Body of pancreas (tissue), 4 donors: ENCODE data around the gene ADAM15. TPM values are rescaled to one million over a fixed set of nuclear protein-coding genes. Genes with fewer than 3 reads are reported as not detected.

Experiments used
- ATAC-seq: fragments of 150-250 bp; one replicate; pipeline ENCODE4 v1.9.1; 2016
- DNase-seq, 4 donors: peaks; one replicate each; pipeline ENCODE4 v3.0.0-alpha.2; 2019
- H3K27ac ChIP-seq, 4 donors: fragments of 200-600 bp; sonication (generic); 1 replicate in 3 of 4; 2 replicates in 1 of 4; pipeline versions ENCODE4 v1.5.1 to v1.6.1; 2016 to 2019; ENCODE audit warnings: mild to moderate bottlenecking in 1 of 4, mixed read lengths in 1 of 4, moderate library complexity in 1 of 4
- H3K27me3 ChIP-seq, 2 donors: fragments of 200-600 bp; sonication (generic); one replicate each; pipeline ENCODE4 v1.6.0; 2016; ENCODE audit warnings: mild to moderate bottlenecking in 1 of 2
- H3K36me3 ChIP-seq, 2 donors: fragments of 200-600 bp; sonication (generic); replicated peaks in 1 of 2; 2 replicates each; pipeline ENCODE4 v1.5.1; 2016; ENCODE audit warnings: low read depth in 2 of 2; ENCODE audit not compliant: insufficient read depth in 1 of 2
- H3K4me1 ChIP-seq: fragments of 200-600 bp; sonication (generic); one replicate; pipeline ENCODE4 v1.6.0; 2016
- H3K4me3 ChIP-seq, 2 donors: fragments of 200-600 bp; sonication (generic); 1 replicate in 1 of 2; 2 replicates in 1 of 2; pipeline ENCODE4 v1.5.1; 2016 to 2019
- H3K9me3 ChIP-seq, 3 donors: fragments of 200-600 bp; sonication (generic); 1 replicate in 2 of 3; 2 replicates in 1 of 3; pipeline ENCODE4 v1.5.1; 2016
- POLR2A ChIP-seq, 3 donors: fragments of 450-650 bp; IDR thresholded peaks; one replicate each; pipeline ENCODE4 v1.6.1; 2016; ENCODE audit warnings: antibody characterized with exemption in 3 of 3, mild to moderate bottlenecking in 2 of 3
- WGBS, 2 donors: methylation state at CpG; one replicate each; pipeline ENCODE4 v1.1.5; 2017; 5-methylcytosine and 5-hydroxymethylcytosine counted together
- intact Hi-C: fragments of 100-400 bp; cut with DNase I; formaldehyde crosslinking; loops from one replicate; pipeline ENCODE4 v1.15.1; 2023
- total RNA-seq, 2 donors: library from RNA; depleted of rRNA; stranded (reverse); fragments of >200 nt; gene quantifications; one replicate each; pipeline ENCODE4 v1.1.0, GENCODE V29; 2016
- TF ChIP-seq, protein P1 (sequence below), 7 experiments: fragments of 450-650 bp in 4 of 7; fragments of 200-600 bp in 3 of 7; sonication (generic) in 3 of 7; IDR thresholded peaks; one replicate each; pipeline ENCODE4 v1.5.1; 2016 to 2019; ENCODE audit warnings: antibody characterized with exemption in 7 of 7

ADAM15 gene
- total RNA-seq, 2 donors from 2014 or later, result 37.2 to 48.5 TPM

DNA sequence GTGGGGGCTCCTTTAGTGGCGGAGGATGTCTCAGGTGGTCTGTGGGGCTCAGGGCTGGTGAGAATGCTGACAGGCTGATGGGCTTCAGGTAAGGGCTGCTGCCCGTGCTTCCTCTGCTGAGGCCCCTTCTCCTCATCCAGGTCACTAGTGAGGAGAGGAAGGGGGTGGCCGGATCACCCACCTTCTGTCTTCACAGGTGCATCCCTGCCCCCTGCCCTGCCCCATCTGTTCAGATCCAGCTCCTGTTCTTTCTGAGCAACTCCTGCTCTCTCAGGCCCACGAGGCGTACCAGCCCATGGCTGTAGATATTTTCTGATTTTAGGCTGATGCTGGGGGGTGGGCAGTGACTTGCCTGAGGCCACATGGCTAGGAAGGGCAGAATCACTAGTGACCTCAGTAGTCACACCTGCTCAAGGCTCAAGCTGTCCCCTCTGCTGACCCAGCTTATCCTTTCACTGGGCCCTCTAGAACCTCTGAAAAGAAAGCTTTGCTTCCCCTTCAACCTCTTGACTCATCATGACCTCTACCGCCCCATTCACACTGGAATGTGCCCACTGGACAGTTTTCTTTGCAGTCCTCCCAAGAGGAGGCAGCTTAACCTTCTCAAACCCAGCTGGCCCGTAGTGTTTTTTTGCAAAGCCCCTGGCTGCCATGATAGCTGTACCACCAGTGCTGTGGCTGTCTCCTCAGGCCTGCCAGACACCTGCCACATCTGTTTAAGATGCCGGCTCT is 32.3 kb upstream of the ADAM15 start:
- Histone ChIP-seq H3K4me1 (peaks cover 33% of the 10 kb centered on the region), H3K27ac (peak overlapping the region in 1 of 4 donors; percentile 8), H3K9me3 (no peaks in the 10 kb centered on the region), H3K4me3 (no peak overlapping the region), H3K36me3 (peaks cover 0 to 7% of the 10 kb centered on the region in 2 donors), H3K27me3 (no peaks in the 10 kb centered on the region)
- ATAC-seq, result no peak
- WGBS, 2 donors, result 85 to 88% methylated on average over 8 of the region's 8 CpGs
- no peak for TF ChIP-seq POLR2A (IDR thresholded peaks at IDR 0.05)
- TF ChIP-seq, protein P1, sequence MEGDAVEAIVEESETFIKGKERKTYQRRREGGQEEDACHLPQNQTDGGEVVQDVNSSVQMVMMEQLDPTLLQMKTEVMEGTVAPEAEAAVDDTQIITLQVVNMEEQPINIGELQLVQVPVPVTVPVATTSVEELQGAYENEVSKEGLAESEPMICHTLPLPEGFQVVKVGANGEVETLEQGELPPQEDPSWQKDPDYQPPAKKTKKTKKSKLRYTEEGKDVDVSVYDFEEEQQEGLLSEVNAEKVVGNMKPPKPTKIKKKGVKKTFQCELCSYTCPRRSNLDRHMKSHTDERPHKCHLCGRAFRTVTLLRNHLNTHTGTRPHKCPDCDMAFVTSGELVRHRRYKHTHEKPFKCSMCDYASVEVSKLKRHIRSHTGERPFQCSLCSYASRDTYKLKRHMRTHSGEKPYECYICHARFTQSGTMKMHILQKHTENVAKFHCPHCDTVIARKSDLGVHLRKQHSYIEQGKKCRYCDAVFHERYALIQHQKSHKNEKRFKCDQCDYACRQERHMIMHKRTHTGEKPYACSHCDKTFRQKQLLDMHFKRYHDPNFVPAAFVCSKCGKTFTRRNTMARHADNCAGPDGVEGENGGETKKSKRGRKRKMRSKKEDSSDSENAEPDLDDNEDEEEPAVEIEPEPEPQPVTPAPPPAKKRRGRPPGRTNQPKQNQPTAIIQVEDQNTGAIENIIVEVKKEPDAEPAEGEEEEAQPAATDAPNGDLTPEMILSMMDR (IDR thresholded peaks at IDR 0.05), result no peak
- no peak for DNase-seq
- intact Hi-C loops, result no loop called here

DNA sequence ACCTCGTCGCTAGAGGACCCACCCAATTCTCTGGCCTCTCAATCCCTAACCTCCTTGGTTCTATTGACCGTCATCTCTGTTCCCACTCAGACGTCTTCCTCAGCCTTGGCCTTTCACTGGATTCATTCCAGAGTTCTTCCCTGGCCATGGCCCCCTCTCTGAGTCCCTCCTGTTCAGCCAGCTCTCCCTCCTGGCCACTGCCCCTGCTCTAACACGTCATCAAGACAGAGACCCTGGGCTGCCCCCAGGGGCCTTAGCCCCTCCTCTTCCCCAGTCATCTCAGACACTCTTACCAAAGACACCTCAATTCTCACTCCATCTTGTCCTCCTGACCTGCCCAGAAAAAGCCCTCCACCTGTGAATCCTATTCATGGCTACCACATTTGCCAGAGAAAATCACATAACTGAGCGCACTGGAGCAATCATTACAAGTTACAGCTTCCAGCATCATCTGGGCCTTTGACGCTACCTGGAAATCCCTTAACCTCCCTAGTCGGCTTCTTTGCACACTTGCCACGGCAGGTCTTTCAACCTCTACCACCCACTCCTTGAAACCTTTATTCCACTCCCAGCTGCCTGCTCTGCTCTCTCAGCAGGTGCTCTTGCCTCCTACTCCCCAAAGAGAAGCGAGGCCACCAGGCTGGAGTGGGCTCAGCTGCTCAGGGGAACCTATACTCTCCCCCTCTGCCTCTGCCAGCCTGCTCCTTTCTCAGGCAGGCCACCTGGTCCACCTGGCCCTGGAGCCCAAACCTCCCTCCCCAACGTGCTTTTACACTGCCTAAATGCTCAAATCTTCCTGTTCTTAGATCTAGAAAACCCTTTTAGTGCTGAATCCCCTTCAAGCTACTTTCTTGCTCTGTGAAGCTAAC is 31.5 kb upstream of the ADAM15 start:
- WGBS, 2 donors, result 71 to 78% methylated on average over 11 of the region's 11 CpGs
- intact Hi-C loops, result no loop called here
- Histone ChIP-seq H3K4me1 (peaks cover 31% of the 10 kb centered on the region), H3K36me3 (peaks cover 0 to 5% of the 10 kb centered on the region in 2 donors), H3K27ac (peak overlapping the region in 1 of 4 donors; percentile 8), H3K4me3 (no peak overlapping the region), H3K27me3 (no peaks in the 10 kb centered on the region), H3K9me3 (no peaks in the 10 kb centered on the region)
- TF ChIP-seq POLR2A (IDR thresholded peaks at IDR 0.05), result no peak
- TF ChIP-seq, protein P1 (IDR thresholded peaks at IDR 0.05), result no peak
- no peak for DNase-seq
- no peak for ATAC-seq

DNA sequence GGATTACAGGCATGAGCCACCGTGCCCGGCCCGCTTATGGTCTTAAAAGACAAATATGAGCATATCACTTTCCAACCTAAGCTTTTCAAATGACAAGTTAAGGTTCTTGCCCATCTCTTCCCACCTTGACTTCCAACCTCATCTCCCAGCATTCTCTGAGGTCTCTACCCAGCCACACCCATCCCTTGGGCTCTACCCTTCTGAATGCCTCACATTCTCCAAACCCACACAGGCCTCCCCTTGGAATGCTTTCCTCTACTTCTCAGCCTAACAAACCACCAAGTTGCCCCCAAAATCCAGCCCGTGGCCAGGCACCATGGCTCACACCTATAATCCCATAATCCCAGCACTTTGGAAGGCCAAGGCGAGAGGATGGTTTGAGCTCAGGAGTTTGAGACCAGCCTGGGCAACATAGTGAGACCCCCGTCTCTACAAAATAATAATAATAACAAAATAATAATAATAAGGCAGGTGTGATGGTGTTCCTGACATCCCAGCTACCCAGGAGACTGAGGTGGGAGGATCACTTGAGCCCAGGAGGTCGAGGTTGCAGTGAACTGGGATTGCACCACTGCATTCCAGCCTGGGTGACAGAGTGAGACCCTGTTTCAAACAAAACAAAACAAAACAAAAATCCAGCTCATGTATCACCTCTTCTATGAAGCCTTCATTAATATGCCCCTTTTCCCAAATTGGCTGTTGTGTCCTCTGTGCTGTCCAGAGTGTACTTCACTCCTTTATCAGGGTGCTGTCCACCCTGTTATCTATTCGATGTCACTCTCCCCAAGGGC is 28.8 kb upstream of the ADAM15 start:
- no peak overlapping the region for H3K4me3 ChIP-seq
- H3K4me1 ChIP-seq, result peaks cover 27% of the 10 kb centered on the region
- 71 to 84% methylated on average over 8 of the region's 8 CpGs for WGBS, 2 donors
- H3K27me3 ChIP-seq, result no peaks in the 10 kb centered on the region
- H3K9me3 ChIP-seq, result no peaks in the 10 kb centered on the region
- DNase-seq (no peak), ATAC-seq (no peak)
- no peaks in the 10 kb centered on the region for H3K36me3 ChIP-seq
- no peak for TF ChIP-seq POLR2A (IDR thresholded peaks at IDR 0.05)
- TF ChIP-seq, protein P1 (IDR thresholded peaks at IDR 0.05), result no peak
- H3K27ac ChIP-seq, result peak overlapping the region in 2 of 4 donors; percentile 14 to 46
- intact Hi-C loops, result no loop called here

DNA sequence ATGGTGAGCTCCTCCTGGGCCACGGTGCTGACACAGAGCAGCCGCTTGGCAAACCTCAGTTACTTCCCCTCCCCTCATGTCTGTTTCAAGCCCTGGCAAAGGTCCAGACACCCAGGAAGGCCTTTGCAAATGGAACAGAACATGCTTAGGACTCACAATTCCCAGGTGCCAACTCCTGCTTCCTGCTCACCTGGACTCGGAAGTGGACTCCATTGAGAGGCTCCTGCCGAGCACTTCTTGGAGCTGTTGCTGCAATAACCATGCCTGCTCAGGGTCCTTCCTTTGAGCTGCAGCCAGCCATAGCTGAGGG is 28.2 kb upstream of the ADAM15 start:
- no peak for TF ChIP-seq POLR2A (IDR thresholded peaks at IDR 0.05)
- TF ChIP-seq, protein P1 (IDR thresholded peaks at IDR 0.05), result no peak
- no peaks in the 10 kb centered on the region for H3K9me3 ChIP-seq
- H3K36me3 ChIP-seq, result no peaks in the 10 kb centered on the region
- 31 to 34% methylated on average over 2 to 4 of the region's 4 CpGs for WGBS, 2 donors
- H3K4me3 ChIP-seq, result no peak overlapping the region
- no peaks in the 10 kb centered on the region for H3K27me3 ChIP-seq
- ATAC-seq (peak; percentile 10), DNase-seq (peak in 3 of 4 donors; percentile 44 to 64 (median 49))
- peak overlapping the region in 2 of 4 donors; percentile 14 to 46 for H3K27ac ChIP-seq
- intact Hi-C loops, result no loop called here
- H3K4me1 ChIP-seq, result peaks cover 22% of the 10 kb centered on the region
